Motor neuron (in vitro differentiated cells): ENCODE data around the gene SREK1. TPM values are rescaled to one million over a fixed set of nuclear protein-coding genes. Genes with fewer than 3 reads are reported as not detected.

Experiments
- ATAC-seq, 8 experiments: fragments of 200-7000 bp; cut with Tn5 transposase; replicated peaks in 6 of 8; 2 replicates each; pipeline ENCODE4 v1.8.0; 2021; ENCODE audit warnings: mild to moderate bottlenecking in 8 of 8, moderate library complexity in 8 of 8
- H3K27ac ChIP-seq, 2 donors: fragments of 250-450 bp; sonication (Bioruptor Pico); 2 replicates each; pipeline ENCODE4 v1.9.0; 2021; ENCODE audit warnings: antibody characterized with exemption in 2 of 2, mild to moderate bottlenecking in 2 of 2, moderate library complexity in 1 of 2
- H3K4me1 ChIP-seq, 2 donors: fragments of 250-450 bp; sonication (Bioruptor Pico); replicated peaks in 1 of 2; 2 replicates each; pipeline ENCODE4 v1.6.1; 2021; ENCODE audit warnings: antibody characterized with exemption in 2 of 2, mild to moderate bottlenecking in 2 of 2, moderate library complexity in 1 of 2
- H3K4me3 ChIP-seq, 5 donors: fragments of 250-450 bp; sonication (Bioruptor Pico); 2 replicates each; pipeline ENCODE4 v1.9.0; 2021; ENCODE audit warnings: antibody characterized with exemption in 5 of 5, mild to moderate bottlenecking in 5 of 5, moderate library complexity in 4 of 5
- WGBS, 10 experiments: fragments of 450-650 bp; shearing (Covaris generic); methylation state at CpG; one replicate each; pipeline ENCODE4 v1.0.0; 2022; 5-methylcytosine and 5-hydroxymethylcytosine counted together
- in situ Hi-C, 9 experiments: fragments of 400-800 bp; cut with MboI; loops; one replicate each; pipeline ENCODE4 v1.15.0; 2021; ENCODE audit warnings: low sequenced_read_pairs in 9 of 9, low pct_unique_long_range_greater_than_20kb in 2 of 9; ENCODE audit not compliant: unreplicated experiment in 9 of 9
- total RNA-seq, 8 experiments: library from RNA; unstranded; fragments of 300-600 nt; gene quantifications; 2 replicates each; pipeline versions ENCODE4 v1.2.3 to v1.2.4, GENCODE V29; 2022

SREK1 gene
- total RNA-seq, 8 experiments from 2014 or later, result 38.5 to 143 (median 62.8) TPM

DNA sequence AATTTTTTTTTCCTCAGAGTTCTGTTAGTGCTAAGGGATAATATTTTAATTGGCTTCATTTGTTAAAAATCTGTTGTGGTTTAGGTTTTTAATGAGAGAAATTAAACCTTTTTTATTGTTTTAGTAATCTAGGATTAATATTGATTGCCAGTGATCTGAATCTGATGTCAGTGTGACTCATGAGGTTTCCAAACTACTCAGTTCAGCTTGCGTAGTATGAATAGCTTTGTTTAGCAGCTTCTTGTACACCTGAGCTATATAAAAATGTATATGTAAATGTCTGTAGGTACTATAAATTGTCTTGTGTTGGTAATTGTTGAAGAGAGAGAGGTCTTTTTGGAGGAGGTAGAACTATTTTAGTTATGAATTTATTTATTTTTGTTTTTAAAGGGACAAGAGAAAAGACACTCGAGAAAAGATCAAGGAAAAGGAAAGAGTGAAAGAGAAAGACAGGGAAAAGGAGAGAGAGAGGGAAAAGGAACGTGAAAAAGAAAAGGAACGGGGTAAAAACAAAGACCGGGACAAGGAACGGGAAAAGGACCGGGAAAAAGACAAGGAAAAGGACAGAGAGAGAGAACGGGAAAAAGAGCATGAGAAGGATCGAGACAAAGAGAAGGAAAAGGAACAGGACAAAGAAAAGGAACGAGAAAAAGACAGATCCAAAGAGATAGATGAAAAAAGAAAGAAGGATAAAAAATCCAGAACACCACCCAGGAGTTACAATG, 26.3 kb downstream of the SREK1 start:
- Histone ChIP-seq H3K27ac (no peak overlapping the region), H3K4me1 (no peaks in the 10 kb centered on the region), H3K4me3 (no peak overlapping the region)
- ATAC-seq, result no peak
- in situ Hi-C loops, result loop anchor here in 1 of 9 experiments (25.0 kb wide), 1 partner anchor 592 kb away; no protein-coding TSS in a partner anchor
- 72 to 94% (median 90%) methylated on average over 4 to 10 of the region's 10 CpGs for WGBS, 10 experiments

DNA sequence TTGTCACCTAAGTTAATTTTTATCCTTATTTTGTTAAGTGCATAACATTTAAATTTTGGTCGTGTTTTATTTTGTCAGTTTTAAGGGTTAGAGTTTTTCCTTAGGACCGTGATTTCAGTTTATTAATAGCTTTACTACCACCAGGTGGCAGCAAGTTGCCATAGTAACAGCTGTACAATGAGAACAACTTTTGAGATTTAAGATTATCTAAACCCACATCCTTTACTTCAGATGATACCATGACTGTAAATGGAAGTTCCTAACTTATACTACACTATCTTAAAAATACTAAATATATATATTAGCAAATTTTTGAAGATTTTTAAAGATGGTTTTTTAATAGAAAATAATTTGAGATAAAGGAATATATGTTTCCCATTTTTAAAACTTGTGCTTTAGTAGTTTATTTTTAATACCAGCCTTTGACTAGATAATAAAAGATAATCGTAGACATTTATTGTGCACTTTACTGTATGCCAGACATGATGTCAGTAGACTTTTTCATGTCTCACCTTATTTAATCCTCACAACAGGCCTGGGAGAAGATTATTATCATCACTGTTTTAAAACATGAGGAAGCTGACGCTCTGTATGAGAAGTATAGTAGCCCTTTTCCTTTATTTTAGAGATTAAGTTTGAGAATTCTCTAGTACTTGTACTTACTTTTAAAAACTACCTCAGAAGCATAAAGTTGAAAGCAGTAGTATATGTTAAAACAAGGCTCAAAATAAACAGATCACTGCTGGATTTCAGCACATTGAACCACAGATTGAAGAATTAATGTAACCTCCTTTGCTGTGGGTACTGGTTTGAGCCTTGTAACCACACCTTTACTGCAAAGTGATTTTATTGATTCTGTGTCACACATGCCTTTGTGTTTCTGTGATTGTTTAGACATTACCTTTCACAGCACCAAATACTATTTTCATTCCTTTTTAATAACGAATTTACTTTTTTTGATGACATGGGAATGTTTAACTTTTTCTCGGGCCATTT, 27.5 kb downstream of the SREK1 start:
- peak in 3 of 8 experiments; percentile 24 to 53 (median 46) for ATAC-seq
- 41 to 100% (median 66%) methylated on average over 2 to 6 of the region's 6 CpGs for WGBS, 10 experiments
- no peak overlapping the region for H3K27ac ChIP-seq
- H3K4me1 ChIP-seq, result no peaks in the 10 kb centered on the region
- in situ Hi-C loops, result loop anchor here in 1 of 9 experiments (25.0 kb wide), 1 partner anchor 591 kb away; no protein-coding TSS in a partner anchor
- H3K4me3 ChIP-seq, result no peak overlapping the region

DNA sequence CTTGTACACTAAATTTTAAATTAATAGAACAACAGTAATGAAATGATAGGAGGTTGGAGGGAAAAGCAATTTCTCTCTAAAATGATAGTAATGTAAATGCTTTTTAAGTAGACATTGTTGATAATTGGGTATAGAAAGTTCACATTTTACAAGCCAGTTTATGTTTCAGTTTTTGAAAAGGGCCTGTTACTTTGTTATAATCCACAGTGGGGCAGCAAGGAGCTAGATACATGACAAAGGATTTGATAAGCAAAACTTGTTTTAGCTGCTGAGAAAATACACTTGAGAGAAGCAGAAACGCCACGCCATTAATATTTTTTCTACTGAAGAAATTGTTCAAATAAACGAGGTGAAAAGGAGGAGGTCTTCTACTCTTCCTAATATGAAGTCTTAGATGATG, 30.2 kb downstream of the SREK1 start:
- in situ Hi-C loops, result loop anchor here in 1 of 9 experiments (25.0 kb wide), 1 partner anchor 588 kb away; no protein-coding TSS in a partner anchor

DNA sequence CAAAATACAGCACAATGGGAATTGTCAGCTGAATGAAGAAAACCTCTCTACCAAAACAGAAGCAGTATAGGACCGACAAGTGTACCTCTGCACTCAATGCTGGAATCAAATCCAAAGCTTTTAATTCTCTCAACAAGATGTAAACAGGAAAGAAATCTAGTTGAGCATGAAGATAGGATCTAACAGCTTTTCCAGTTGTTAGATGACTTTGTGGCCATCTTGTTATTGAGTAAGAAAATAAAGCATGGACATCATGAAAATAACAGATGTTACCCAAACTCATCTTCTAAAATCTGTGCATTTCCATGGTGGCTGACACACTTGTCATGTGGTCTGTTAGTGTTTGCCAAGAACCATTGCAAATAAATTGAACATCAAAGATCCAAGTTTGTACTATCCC, 34.7 kb downstream of the SREK1 start:
- ATAC-seq, result no peak
- Histone ChIP-seq H3K27ac (no peak overlapping the region), H3K4me1 (no peaks in the 10 kb centered on the region), H3K4me3 (no peak overlapping the region)
- in situ Hi-C loops, result no loop called here
- 60 to 100% (median 90%) methylated on average over 1 of the region's 1 CpG; no CpG with 5 or more reads in 1 of the 10 experiments for WGBS, 10 experiments

More for the DNA sequence above, 30.2 kb downstream of the SREK1 start:
- ATAC-seq, result no peak
- 63 to 100% (median 81%) methylated on average over 1 to 3 of the region's 3 CpGs; no CpG with 5 or more reads in 1 of the 10 experiments for WGBS, 10 experiments
- Histone ChIP-seq H3K27ac (no peak overlapping the region), H3K4me3 (no peak overlapping the region), H3K4me1 (no peaks in the 10 kb centered on the region)

DNA sequence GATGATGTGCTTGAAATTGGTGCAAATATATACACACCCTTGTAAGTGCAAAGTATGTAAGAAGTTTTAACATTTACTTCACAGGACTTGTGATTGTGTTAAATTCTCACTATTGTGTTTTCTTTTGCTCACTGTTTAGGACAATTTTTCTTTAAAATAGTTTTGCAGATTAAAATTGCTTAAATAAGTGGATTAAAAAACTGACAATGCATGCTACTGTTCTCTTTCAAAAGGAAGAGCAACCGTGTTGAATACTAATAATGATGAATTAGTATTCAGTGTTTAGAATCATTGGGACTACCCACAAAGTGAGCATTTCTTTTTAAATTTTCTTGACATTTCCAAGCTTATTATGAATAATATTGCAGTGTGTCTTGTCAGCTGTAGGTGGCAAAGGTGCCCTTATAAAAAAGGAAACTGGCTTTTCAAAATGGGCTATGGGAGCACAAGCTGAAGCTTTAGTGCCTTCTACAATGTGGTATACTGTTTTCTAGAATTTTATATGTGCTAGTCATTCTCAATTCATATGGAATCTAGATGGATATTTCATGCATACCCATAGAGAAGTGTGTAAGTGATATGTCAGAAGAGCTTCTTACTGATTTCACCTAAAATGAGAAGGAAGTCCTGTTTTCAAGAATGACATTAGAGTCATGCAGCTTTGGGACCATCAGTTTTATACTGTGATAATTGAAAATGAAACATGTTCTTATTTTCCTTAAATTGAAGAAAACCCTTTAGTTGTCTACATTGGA, 35.4 kb downstream of the SREK1 start:
- no peak overlapping the region for H3K27ac ChIP-seq
- WGBS, 10 experiments, result 75 to 100% (median 95%) methylated on average over 1 of the region's 1 CpG; no CpG with 5 or more reads in 2 of the 10 experiments
- H3K4me3 ChIP-seq, result no peak overlapping the region
- in situ Hi-C loops, result no loop called here
- H3K4me1 ChIP-seq, result no peaks in the 10 kb centered on the region
- no peak for ATAC-seq

DNA sequence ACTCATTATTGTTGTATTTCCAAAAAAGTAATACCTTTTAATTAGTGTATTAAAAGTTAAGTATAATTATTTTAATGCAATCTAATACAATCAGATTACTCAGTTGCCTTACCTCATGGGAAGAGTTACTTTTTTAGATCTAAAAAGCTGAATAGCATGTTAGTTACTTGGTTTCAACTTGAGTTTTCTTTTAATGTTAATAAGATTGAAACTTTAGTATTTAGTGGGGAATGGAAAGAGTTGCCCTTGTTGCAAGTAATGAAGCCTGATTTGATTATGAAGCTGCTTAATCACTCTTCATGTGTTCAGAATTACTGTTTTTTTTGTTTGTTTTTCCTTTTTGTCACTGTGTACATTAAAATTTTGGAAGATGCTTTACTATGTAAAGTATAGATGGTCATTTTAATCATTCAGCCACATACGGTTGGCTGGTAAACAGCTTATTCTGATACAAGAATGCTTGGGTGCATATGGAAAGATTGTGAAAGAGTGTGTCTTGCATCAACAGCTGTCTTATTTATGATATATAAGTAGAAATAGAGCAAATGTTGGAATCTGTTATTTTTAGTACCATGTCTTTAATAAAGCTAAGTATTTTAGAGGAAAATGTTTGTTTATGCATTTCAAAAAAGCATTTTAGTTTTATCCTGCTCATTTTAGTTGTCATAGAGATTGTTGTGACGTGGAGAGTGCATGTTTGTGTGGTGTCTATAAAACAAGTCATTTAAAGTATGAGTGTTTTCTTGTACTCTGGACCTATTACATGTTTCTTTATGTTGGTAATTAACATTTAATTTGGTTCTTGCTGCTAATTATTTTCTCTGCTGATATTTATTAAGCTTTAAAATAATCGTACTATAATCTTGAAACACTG, 36.4 kb downstream of the SREK1 start:
- ATAC-seq, result no peak
- in situ Hi-C loops, result no loop called here
- Histone ChIP-seq H3K27ac (no peak overlapping the region), H3K4me1 (no peaks in the 10 kb centered on the region), H3K4me3 (no peak overlapping the region)
- 46 to 100% (median 92%) methylated on average over 1 to 3 of the region's 3 CpGs for WGBS, 10 experiments

DNA sequence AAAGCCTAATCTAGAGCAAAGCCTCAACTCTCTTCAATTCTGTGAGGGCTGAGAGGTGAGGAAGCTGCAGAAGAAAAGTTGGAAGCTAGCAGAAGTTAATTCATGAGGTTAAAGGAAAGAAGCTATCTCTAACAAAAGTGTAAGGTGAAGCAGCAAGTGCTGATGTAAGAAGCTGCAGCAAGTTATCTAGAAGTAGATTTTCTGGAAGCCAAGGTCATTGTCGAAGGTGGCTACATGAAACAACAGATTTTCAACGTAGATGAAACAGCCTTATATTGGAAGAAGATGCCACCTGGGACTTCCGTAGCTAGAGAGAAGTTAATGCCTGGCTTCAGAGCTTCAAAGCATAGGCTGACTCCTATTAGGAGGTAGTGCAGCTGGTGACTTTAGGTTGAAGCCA, 42.0 kb downstream of the SREK1 start:
- H3K4me1 ChIP-seq, result no peaks in the 10 kb centered on the region
- 51 to 100% (median 82%) methylated on average over 1 to 3 of the region's 3 CpGs; no CpG with 5 or more reads in 2 of the 10 experiments for WGBS, 10 experiments
- ATAC-seq, result no peak
- no peak overlapping the region for H3K27ac ChIP-seq
- in situ Hi-C loops, result no loop called here
- no peak overlapping the region for H3K4me3 ChIP-seq

DNA sequence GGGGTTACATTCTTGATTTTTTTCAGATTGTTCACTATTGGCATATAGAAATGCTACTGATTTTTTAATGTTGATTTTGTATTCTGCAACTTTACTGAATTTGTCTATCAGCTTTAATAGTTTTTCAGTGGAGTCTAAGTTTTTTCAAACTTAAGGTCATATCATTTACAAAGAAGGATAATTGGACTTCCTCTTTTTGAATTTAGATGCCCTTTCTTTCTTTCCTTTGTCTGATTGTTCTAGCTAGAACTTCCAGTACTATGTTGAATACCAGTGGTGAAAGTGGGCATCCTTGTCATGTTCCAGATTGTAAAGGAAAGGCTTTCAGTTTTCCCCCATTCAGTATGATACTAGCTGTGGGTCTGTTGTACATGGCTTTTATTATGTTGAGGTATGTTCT, 49.3 kb downstream of the SREK1 start:
- H3K27ac ChIP-seq, result no peak overlapping the region
- no peak overlapping the region for H3K4me3 ChIP-seq
- in situ Hi-C loops, result no loop called here
- no peak for ATAC-seq
- H3K4me1 ChIP-seq, result no peaks in the 10 kb centered on the region

DNA sequence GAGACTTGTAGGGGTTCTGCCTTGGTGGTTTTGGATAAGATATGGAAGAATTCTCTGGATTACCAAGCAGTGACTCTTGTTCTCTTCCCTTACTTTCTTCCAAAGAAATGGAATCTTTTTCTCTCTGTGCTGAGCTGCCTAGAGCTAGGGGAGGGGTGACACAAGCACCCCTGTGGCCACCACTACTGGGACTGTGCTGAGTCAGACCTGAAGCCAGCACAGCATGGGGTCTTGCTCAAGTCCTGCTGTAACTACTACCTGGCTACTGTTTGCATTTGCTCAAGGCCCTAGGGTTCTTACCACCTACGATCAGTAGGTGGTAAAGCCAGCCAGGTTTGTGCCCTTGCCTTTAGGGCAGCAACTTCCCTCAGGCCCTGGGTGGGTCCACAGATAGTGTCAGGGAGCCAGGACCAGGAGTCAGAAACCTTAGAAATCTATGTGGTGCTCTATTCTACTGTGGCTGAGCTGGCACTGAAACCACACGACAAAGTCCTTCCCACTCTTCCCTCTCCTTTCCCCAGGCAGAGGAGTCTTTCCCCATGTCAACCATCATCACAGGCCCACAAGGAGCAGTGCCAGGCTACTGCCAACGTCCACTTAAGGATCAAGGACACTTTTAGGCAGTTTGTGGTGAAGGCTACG, 53.8 kb downstream of the SREK1 start:
- H3K4me1 ChIP-seq, result no peaks in the 10 kb centered on the region
- ATAC-seq, result peak in 1 of 8 experiments; percentile 15
- 20 to 100% (median 71%) methylated on average over 1 to 3 of the region's 4 CpGs; no CpG with 5 or more reads in 3 of the 10 experiments for WGBS, 10 experiments
- in situ Hi-C loops, result no loop called here
- H3K27ac ChIP-seq, result no peak overlapping the region
- H3K4me3 ChIP-seq, result no peak overlapping the region

DNA sequence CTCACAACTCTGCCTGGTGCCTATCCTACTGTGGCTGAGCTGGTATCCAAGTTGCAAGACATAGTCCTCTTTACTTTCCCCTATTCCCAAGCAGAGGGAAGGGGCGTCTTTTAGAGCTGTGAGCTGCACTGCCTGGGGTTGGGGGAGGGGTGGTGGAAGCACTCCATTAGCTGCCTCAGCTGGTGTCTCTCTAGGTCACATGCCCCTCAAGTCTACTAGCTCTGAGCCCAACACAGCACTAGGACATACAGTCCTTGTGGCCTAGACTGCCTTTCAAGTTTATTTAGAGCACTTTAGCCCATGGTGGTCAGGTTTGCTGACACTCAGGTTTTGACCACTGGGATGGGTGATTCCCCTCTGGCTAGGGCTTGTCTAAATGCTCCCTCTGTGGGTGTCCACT, 54.7 kb downstream of the SREK1 start:
- Histone ChIP-seq H3K27ac (no peak overlapping the region), H3K4me3 (no peak overlapping the region), H3K4me1 (no peaks in the 10 kb centered on the region)
- in situ Hi-C loops, result no loop called here
- 60% methylated on average over 1 of the region's 1 CpG; no CpG with 5 or more reads in 9 of the 10 experiments for WGBS, 10 experiments
- no peak for ATAC-seq

DNA sequence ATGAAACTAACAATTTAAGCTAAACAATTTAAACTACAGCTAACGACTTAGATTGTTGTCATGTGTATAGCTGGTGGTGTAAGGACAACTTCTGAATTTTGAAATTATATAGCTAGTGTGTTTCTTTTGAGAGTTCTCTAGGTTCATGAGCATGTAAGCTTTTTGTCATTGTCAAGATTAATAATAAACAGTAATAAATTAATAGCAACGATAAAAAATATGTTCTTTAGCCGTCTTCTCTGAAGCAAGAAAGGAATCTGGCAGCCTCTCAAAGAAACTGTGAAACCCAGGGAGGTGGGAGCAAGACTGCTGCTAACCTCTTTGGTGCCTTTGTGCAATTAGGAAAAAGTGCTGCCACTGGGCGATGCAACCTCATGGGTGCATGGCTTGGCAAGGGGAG, 59.4 kb downstream of the SREK1 start:
- Histone ChIP-seq H3K27ac (no peak overlapping the region), H3K4me1 (no peaks in the 10 kb centered on the region), H3K4me3 (no peak overlapping the region)
- WGBS, 10 experiments, result 45 to 100% (median 86%) methylated on average over 2 to 4 of the region's 4 CpGs
- ATAC-seq, result no peak
- in situ Hi-C loops, result no loop called here
